NCI-H2107 (cell line): ENCODE measurements around the gene GRK4.
"Not testable (repeated sequence)": the region's sequence is repeated elsewhere in the genome, so short reads cannot be mapped to it uniquely, and the experiment has no call there.

Source experiments
- DNase-seq: peaks from one replicate; lab custom pipeline; 2025; lab: John Stamatoyannopoulos, UW

The GRK4 gene

GRCh38 chr4:2963175-2963965 lies at the start of gene GRK4, which contains the start of gene NOP14:
GRK4 (plus strand) TSS chr4:2963571; CDS start chr4:2964071, 500 bp downstream.
NOP14 (minus strand) TSS chr4:2963406; CDS start chr4:2963319, 87 bp downstream.
- DNase-seq: peak; percentile 88

GRCh38 chr4:2914256-2915126 lies 48.9 kb upstream of the GRK4 start:
- no peak for DNase-seq

GRCh38 chr4:2915789-2916188 lies 47.6 kb upstream of the GRK4 start:
- DNase-seq: no peak

GRCh38 chr4:2916696-2917095 lies 46.7 kb upstream of the GRK4 start:
- DNase-seq: not testable (repeated sequence)

- not testable (repeated sequence) for DNase-seq
Observed at GRCh38 chr4:2918300-2918699, 45.1 kb upstream of the GRK4 start.

- not testable (repeated sequence) for DNase-seq
Observed at GRCh38 chr4:2918714-2919113, 44.7 kb upstream of the GRK4 start.

- DNase-seq: not testable (repeated sequence)
Observed at GRCh38 chr4:2922453-2923101, 40.8 kb upstream of the GRK4 start.

- DNase-seq: no peak
Observed at GRCh38 chr4:2923141-2923551, 40.2 kb upstream of the GRK4 start.

- no peak for DNase-seq
Observed at GRCh38 chr4:2923668-2924173, 39.6 kb upstream of the GRK4 start.

GRCh38 chr4:2924286-2924685 lies 39.1 kb upstream of the GRK4 start:
- DNase-seq: no peak

- no peak for DNase-seq
Observed at GRCh38 chr4:2924765-2925301, 38.5 kb upstream of the GRK4 start.

- DNase-seq: no peak
Observed at GRCh38 chr4:2925496-2925895, 37.9 kb upstream of the GRK4 start.

GRCh38 chr4:2925931-2926860 lies 37.2 kb upstream of the GRK4 start:
- DNase-seq: no peak

- no peak for DNase-seq
Observed at GRCh38 chr4:2927016-2927695, 36.2 kb upstream of the GRK4 start.

- no peak for DNase-seq
Observed at GRCh38 chr4:2927696-2928075, 35.7 kb upstream of the GRK4 start.

GRCh38 chr4:2928242-2929176 lies 34.9 kb upstream of the GRK4 start:
- no peak for DNase-seq

- no peak for DNase-seq
Observed at GRCh38 chr4:2929469-2929868, 33.9 kb upstream of the GRK4 start.

GRCh38 chr4:2930135-2930757 lies 33.1 kb upstream of the GRK4 start:
- DNase-seq: no peak
